GM10847 (cell line): ENCODE data around the gene SALL2.
A peak's percentile ranks its signal among the peaks of the same experiment; 100 is the strongest.

Experiments
- POLR2A ChIP-seq: IDR thresholded peaks from 2 replicates; pipeline ENCODE4 v1.6.1; 2011; ENCODE audit not compliant: insufficient read length; ENCODE audit errors: extremely low read depth

SALL2 gene

GRCh38 chr14:21510735-21511657 lies 15.2 kb downstream of the SALL2 start, which contains the start of gene METTL3:
METTL3 (minus strand) TSS chr14:21511340; CDS start chr14:21511223, 117 bp downstream.
- peak; percentile 63 for TF ChIP-seq POLR2A

- no peak for TF ChIP-seq POLR2A
Observed at GRCh38 chr14:21509432-21510143, 16.6 kb downstream of the SALL2 start.

GRCh38 chr14:21506557-21506956 lies 19.6 kb downstream of the SALL2 start:
- TF ChIP-seq POLR2A = no peak

- no peak for TF ChIP-seq POLR2A
Observed at GRCh38 chr14:21505012-21505553, 21.1 kb downstream of the SALL2 start.

GRCh38 chr14:21503376-21503775 lies 22.8 kb downstream of the SALL2 start:
- no peak for TF ChIP-seq POLR2A

- TF ChIP-seq POLR2A = no peak
Observed at GRCh38 chr14:21501568-21501967, 24.6 kb downstream of the SALL2 start.

GRCh38 chr14:21498540-21499526 lies 27.3 kb downstream of the SALL2 start:
- no peak for TF ChIP-seq POLR2A

- TF ChIP-seq POLR2A = no peak
Observed at GRCh38 chr14:21496453-21496852, 29.7 kb downstream of the SALL2 start.

GRCh38 chr14:21494902-21495762 lies 31.0 kb downstream of the SALL2 start:
- no peak for TF ChIP-seq POLR2A

- no peak for TF ChIP-seq POLR2A
Observed at GRCh38 chr14:21486640-21487087, 39.5 kb downstream of the SALL2 start.

GRCh38 chr14:21476925-21477681 lies 49.0 kb downstream of the SALL2 start, which contains the start of the genes RAB2B and TOX4:
RAB2B (minus strand) TSS chr14:21476959; CDS start chr14:21476872, 87 bp downstream.
TOX4 (plus strand) TSS chr14:21477195; CDS start chr14:21477279, 84 bp downstream.
- peak; percentile 78 for TF ChIP-seq POLR2A

GRCh38 chr14:21476523-21476924 lies 49.6 kb downstream of the SALL2 start:
- TF ChIP-seq POLR2A = no peak
